Heart left ventricle (tissue), 13 donors: ENCODE results near the gene TMEM248.

Experiments
- POLR2A ChIP-seq, 2 donors: fragments of 450-650 bp; IDR thresholded peaks; one replicate each; pipeline ENCODE4 v1.6.1; 2017; ENCODE audit warnings: antibody characterized with exemption in 2 of 2, mild to moderate bottlenecking in 2 of 2, moderate library complexity in 2 of 2
- TF ChIP-seq, protein P1 (sequence below), 12 donors: fragments of 200-600 bp; sonication (generic) in 4 of 12; IDR thresholded peaks; one replicate each; pipeline versions ENCODE4 v1.5.0 to v1.8.0; 2018 to 2022; ENCODE audit warnings: antibody characterized with exemption in 12 of 12, mild to moderate bottlenecking in 5 of 12
- donor health status: ischemic (EF 13 %, LVEDD 7.1; RV severe dilation, severe dysfunction).
- donor health status: DM: no; HTN: yes; CAD: no.
- donor health status: DM: no; HTN: no; CAD: no.
- donor health status: ischemic (EF 25% LVEDD 6.9; RV normal size, moderate dysfunction).
- donor health status: ischemic (EF 25% LVEDD 5.7; RV mildly dilated, moderate dysfunction).
- donor health status: ischemic (EF 35%, LVEDD 5.7; RV mildly dilated, moderate dysfunction).
- donor health status: nonischemic (EF 11% LVEDD 7.7; RV severe dilation, severe dysfunction).
- donor health status: DM: yes; HTN: yes; CAD: no.
- donor health status: PGD.
- donor health status: ischemic (EF 29% LVEDD 5.4; RV normal size, mild dysfunction).
- donor health status: nonischemic (EF 23%, LVEDD 6.1; RV moderate dilation, normal function).

DNA sequence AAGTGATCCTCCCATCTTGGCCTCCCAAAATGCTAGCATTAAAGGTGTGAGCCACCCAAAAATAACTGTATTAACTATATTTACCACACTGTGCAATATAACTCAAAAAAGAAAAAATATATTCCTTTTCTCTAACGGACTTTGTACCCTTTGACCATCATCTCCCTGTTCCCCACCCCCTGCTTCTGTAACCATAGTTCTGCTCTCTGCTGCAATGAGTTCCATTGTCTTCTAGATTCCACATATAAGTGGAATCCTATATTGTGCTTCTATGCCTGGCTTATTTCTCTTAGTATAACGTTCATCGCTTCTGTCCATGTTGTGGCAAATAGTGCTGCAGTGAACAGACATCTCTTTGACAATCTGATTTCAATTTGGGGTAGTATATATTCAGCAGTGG, 4.2 kb downstream of the TMEM248 start:
- TF ChIP-seq, protein P1, sequence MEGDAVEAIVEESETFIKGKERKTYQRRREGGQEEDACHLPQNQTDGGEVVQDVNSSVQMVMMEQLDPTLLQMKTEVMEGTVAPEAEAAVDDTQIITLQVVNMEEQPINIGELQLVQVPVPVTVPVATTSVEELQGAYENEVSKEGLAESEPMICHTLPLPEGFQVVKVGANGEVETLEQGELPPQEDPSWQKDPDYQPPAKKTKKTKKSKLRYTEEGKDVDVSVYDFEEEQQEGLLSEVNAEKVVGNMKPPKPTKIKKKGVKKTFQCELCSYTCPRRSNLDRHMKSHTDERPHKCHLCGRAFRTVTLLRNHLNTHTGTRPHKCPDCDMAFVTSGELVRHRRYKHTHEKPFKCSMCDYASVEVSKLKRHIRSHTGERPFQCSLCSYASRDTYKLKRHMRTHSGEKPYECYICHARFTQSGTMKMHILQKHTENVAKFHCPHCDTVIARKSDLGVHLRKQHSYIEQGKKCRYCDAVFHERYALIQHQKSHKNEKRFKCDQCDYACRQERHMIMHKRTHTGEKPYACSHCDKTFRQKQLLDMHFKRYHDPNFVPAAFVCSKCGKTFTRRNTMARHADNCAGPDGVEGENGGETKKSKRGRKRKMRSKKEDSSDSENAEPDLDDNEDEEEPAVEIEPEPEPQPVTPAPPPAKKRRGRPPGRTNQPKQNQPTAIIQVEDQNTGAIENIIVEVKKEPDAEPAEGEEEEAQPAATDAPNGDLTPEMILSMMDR (IDR thresholded peaks at IDR 0.05) = no peak
- no peak for TF ChIP-seq POLR2A (IDR thresholded peaks at IDR 0.05)
